ENCODE results near the gene DEDD2.
A peak's percentile ranks its signal among the peaks of the same experiment; 100 is the strongest.

Gene DEDD2

GRCh38 chr19:42225718-42226292 lies 8.3 kb upstream of the DEDD2 start:
- no peaks in the 10 kb centered on the region for H3K27me3 ChIP-seq (ENCODE audit: control insufficient read depth in 1 of 2, insufficient read depth in 1 of 2, low read length in 2 of 2)
- H2BK15ac ChIP-seq (ENCODE audit: low read depth, poor library complexity, severe bottlenecking), result no peak overlapping the region
- DNase-seq, result no peak
- 95% methylated on average over 33 of the region's 33 CpGs for WGBS
- H3K4ac ChIP-seq (ENCODE audit: low read depth in 1 of 2, low read length in 2 of 2), result no peak overlapping the region
- no peak overlapping the region for H2AK5ac ChIP-seq (ENCODE audit: low read length, severe bottlenecking)
- H3K23ac ChIP-seq (ENCODE audit: low read length in 2 of 2), result no peak overlapping the region
- H3K36me3 ChIP-seq (ENCODE audit: control insufficient read depth in 1 of 2, insufficient read depth in 2 of 2, low read depth in 1 of 2, low read length in 2 of 2), result peaks cover 69 to 72% of the 10 kb centered on the region in 2 experiments
- no peak overlapping the region for H2BK120ac ChIP-seq (ENCODE audit: low read depth, low read length)
- H2BK12ac ChIP-seq (ENCODE audit: low read length in 2 of 2), result no peak overlapping the region
- H4K91ac ChIP-seq (ENCODE audit: low read length), result no peak overlapping the region
- no peak overlapping the region for H3K14ac ChIP-seq (ENCODE audit: low read length in 2 of 2)
- peaks cover 19% of the 10 kb centered on the region for H3K4me1 ChIP-seq (ENCODE audit: control insufficient read depth, insufficient read depth, low read depth, low read length)
- no peak overlapping the region for H3K27ac ChIP-seq (ENCODE audit: low read length, poor library complexity, severe bottlenecking)
- no peak overlapping the region for H2AFZ ChIP-seq (ENCODE audit: low read depth, low read length)
- H3K4me3 ChIP-seq (ENCODE audit: insufficient read depth in 1 of 2, low read depth in 1 of 2, low read length in 2 of 2), result no peak overlapping the region
- no peak overlapping the region for H3K9ac ChIP-seq (ENCODE audit: low read length)
- no peak overlapping the region for H3K18ac ChIP-seq (ENCODE audit: low read depth in 1 of 2, low read length in 2 of 2)
- H3K79me1 ChIP-seq (replicated peaks; ENCODE audit: low read length, poor library complexity, severe bottlenecking), result peaks cover 41% of the 10 kb centered on the region
- H3K4me2 ChIP-seq (ENCODE audit: low read length, poor library complexity, severe bottlenecking), result no peak overlapping the region
- H2BK5ac ChIP-seq (ENCODE audit: low read depth, low read length, poor library complexity, severe bottlenecking), result no peak overlapping the region
- H3K9me3 ChIP-seq (ENCODE audit: control insufficient read depth, low read length), result no peaks in the 10 kb centered on the region
- no peak overlapping the region for H4K8ac ChIP-seq (ENCODE audit: low read length)

- H2AFZ ChIP-seq (ENCODE audit: low read depth, low read length), result no peak overlapping the region
- H3K9ac ChIP-seq (ENCODE audit: low read length), result no peak overlapping the region
- H3K9me3 ChIP-seq (ENCODE audit: control insufficient read depth, low read length), result no peaks in the 10 kb centered on the region
- peaks cover 19% of the 10 kb centered on the region for H3K4me1 ChIP-seq (ENCODE audit: control insufficient read depth, insufficient read depth, low read depth, low read length)
- H3K4me2 ChIP-seq (ENCODE audit: low read length, poor library complexity, severe bottlenecking), result no peak overlapping the region
- H3K79me1 ChIP-seq (replicated peaks; ENCODE audit: low read length, poor library complexity, severe bottlenecking), result peaks cover 38% of the 10 kb centered on the region
- no peak overlapping the region for H4K8ac ChIP-seq (ENCODE audit: low read length)
- H3K18ac ChIP-seq (ENCODE audit: low read depth in 1 of 2, low read length in 2 of 2), result no peak overlapping the region
- H3K27ac ChIP-seq (ENCODE audit: low read length, poor library complexity, severe bottlenecking), result no peak overlapping the region
- H2BK12ac ChIP-seq (ENCODE audit: low read length in 2 of 2), result no peak overlapping the region
- H2AK5ac ChIP-seq (ENCODE audit: low read length, severe bottlenecking), result no peak overlapping the region
- H2BK15ac ChIP-seq (ENCODE audit: low read depth, poor library complexity, severe bottlenecking), result no peak overlapping the region
- peaks cover 63 to 67% of the 10 kb centered on the region in 2 experiments for H3K36me3 ChIP-seq (ENCODE audit: control insufficient read depth in 1 of 2, insufficient read depth in 2 of 2, low read depth in 1 of 2, low read length in 2 of 2)
- H2BK120ac ChIP-seq (ENCODE audit: low read depth, low read length), result no peak overlapping the region
- H3K23ac ChIP-seq (ENCODE audit: low read length in 2 of 2), result no peak overlapping the region
- no peaks in the 10 kb centered on the region for H3K27me3 ChIP-seq (ENCODE audit: control insufficient read depth in 1 of 2, insufficient read depth in 1 of 2, low read length in 2 of 2)
- WGBS, result 97% methylated on average over 37 of the region's 37 CpGs
- no peak overlapping the region for H2BK5ac ChIP-seq (ENCODE audit: low read depth, low read length, poor library complexity, severe bottlenecking)
- H3K4me3 ChIP-seq (ENCODE audit: insufficient read depth in 1 of 2, low read depth in 1 of 2, low read length in 2 of 2), result no peak overlapping the region
- no peak for DNase-seq
- no peak overlapping the region for H3K14ac ChIP-seq (ENCODE audit: low read length in 2 of 2)
- no peak overlapping the region for H4K91ac ChIP-seq (ENCODE audit: low read length)
- H3K4ac ChIP-seq (ENCODE audit: low read depth in 1 of 2, low read length in 2 of 2), result no peak overlapping the region
Observed at GRCh38 chr19:42224940-42225717, 7.7 kb upstream of the DEDD2 start.

GRCh38 chr19:42220751-42221097 lies 3.2 kb upstream of the DEDD2 start:
- Histone ChIP-seq H3K4me2 (ENCODE audit: low read length, poor library complexity, severe bottlenecking) (peak overlapping the region; percentile 59), H3K9ac (ENCODE audit: low read length) (peak overlapping the region; percentile 91), H2BK5ac (ENCODE audit: low read depth, low read length, poor library complexity, severe bottlenecking) (peak overlapping the region; percentile 3), H3K4me1 (ENCODE audit: control insufficient read depth, insufficient read depth, low read depth, low read length) (peaks cover 27% of the 10 kb centered on the region), H2BK120ac (ENCODE audit: low read depth, low read length) (no peak overlapping the region), H2BK15ac (ENCODE audit: low read depth, poor library complexity, severe bottlenecking) (no peak overlapping the region), H2AFZ (ENCODE audit: low read depth, low read length) (no peak overlapping the region), H3K27ac (ENCODE audit: low read length, poor library complexity, severe bottlenecking) (peak overlapping the region; percentile 59), H3K18ac (ENCODE audit: low read depth in 1 of 2, low read length in 2 of 2) (no peak overlapping the region), H3K14ac (ENCODE audit: low read length in 2 of 2) (no peak overlapping the region), H3K4ac (ENCODE audit: low read depth in 1 of 2, low read length in 2 of 2) (peak overlapping the region in 1 of 2 experiments; percentile 74), H3K79me1 (replicated peaks; ENCODE audit: low read length, poor library complexity, severe bottlenecking) (peaks cover 29% of the 10 kb centered on the region), H3K36me3 (ENCODE audit: control insufficient read depth in 1 of 2, insufficient read depth in 2 of 2, low read depth in 1 of 2, low read length in 2 of 2) (peaks cover 22 to 26% of the 10 kb centered on the region in 2 experiments), H4K8ac (ENCODE audit: low read length) (no peak overlapping the region), H4K91ac (ENCODE audit: low read length) (no peak overlapping the region), H3K9me3 (ENCODE audit: control insufficient read depth, low read length) (no peaks in the 10 kb centered on the region), H3K4me3 (ENCODE audit: insufficient read depth in 1 of 2, low read depth in 1 of 2, low read length in 2 of 2) (peak overlapping the region; percentile 87 to 96), H3K27me3 (ENCODE audit: control insufficient read depth in 1 of 2, insufficient read depth in 1 of 2, low read length in 2 of 2) (no peaks in the 10 kb centered on the region), H2BK12ac (ENCODE audit: low read length in 2 of 2) (no peak overlapping the region), H3K23ac (ENCODE audit: low read length in 2 of 2) (no peak overlapping the region), H2AK5ac (ENCODE audit: low read length, severe bottlenecking) (no peak overlapping the region)
- no peak for DNase-seq
- WGBS, result 1% methylated on average over 6 of the region's 6 CpGs

Data from mesenchymal stem cell (in vitro differentiated cells and primary cell).